Astrocyte of the spinal cord (primary cell): ENCODE results near the gene ADCY5.
A peak's percentile ranks its signal among the peaks of the same experiment; 100 is the strongest.

Experiments
- DNase-seq: peaks from one replicate; pipeline ENCODE4 v3.0.0; 2011; ENCODE audit warnings: low read depth, low spot score
- H3K4me3 ChIP-seq: 2 replicates; pipeline ENCODE4 v1.5.1; 2011; ENCODE audit warnings: low read depth, mild to moderate bottlenecking, low read length, moderate library complexity
- in situ Hi-C: cut with HindIII; loops from 2 replicates; pipeline ENCODE4 v1.10.0; 2017; ENCODE audit warnings: low sequenced_read_pairs
- TF ChIP-seq, protein P1 (sequence below): IDR thresholded peaks from 2 replicates; pipeline ENCODE4 v1.5.1; 2012; ENCODE audit warnings: low read depth, mild to moderate bottlenecking, low read length, inconsistent platforms

ADCY5 gene

DNA sequence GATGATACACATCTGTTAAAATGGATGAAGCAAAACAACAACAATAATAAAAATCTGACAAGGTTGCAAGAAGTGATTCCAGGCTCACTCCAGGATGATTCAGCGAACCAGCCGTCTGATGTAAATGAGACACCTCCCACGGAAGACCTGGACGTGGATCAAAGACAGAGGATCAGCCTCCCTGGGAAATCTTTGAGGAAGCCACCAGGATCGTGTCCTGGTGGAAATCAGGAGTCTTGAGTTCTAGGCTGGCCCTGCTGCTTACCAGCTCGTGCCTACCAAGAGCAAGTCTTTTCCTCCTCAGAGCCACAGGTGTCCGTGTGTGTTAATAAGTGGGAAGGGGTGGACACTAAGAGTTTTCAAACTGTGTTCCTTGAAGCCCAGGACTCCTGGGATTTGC is 15.3 kb upstream of the ADCY5 start:
- no peak for DNase-seq
- TF ChIP-seq, protein P1, sequence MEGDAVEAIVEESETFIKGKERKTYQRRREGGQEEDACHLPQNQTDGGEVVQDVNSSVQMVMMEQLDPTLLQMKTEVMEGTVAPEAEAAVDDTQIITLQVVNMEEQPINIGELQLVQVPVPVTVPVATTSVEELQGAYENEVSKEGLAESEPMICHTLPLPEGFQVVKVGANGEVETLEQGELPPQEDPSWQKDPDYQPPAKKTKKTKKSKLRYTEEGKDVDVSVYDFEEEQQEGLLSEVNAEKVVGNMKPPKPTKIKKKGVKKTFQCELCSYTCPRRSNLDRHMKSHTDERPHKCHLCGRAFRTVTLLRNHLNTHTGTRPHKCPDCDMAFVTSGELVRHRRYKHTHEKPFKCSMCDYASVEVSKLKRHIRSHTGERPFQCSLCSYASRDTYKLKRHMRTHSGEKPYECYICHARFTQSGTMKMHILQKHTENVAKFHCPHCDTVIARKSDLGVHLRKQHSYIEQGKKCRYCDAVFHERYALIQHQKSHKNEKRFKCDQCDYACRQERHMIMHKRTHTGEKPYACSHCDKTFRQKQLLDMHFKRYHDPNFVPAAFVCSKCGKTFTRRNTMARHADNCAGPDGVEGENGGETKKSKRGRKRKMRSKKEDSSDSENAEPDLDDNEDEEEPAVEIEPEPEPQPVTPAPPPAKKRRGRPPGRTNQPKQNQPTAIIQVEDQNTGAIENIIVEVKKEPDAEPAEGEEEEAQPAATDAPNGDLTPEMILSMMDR: no peak
- no peak overlapping the region for H3K4me3 ChIP-seq
- in situ Hi-C loops: no loop called here

DNA sequence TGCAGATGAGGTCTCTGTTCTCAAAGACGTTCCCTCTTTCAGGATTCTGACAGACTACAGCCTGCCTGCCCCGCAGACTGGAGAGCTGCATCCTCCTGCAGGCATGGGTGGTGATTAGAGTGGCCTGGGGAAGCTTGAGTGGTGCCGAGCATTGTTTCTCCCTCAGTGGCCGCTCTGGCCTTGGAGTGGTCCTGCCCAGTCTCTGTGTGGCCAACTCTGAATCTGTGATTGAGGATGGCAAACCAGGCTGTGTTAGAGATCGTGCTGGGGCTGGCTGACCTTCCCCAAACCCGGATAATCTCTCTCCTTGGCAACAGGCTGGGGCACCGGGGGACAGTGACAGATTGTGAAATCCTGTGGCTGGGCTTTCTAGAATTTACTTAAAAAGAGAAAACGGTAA is 11.0 kb upstream of the ADCY5 start:
- TF ChIP-seq, protein P1: no peak
- no peak for DNase-seq
- H3K4me3 ChIP-seq: no peak overlapping the region
- in situ Hi-C loops: no loop called here

DNA sequence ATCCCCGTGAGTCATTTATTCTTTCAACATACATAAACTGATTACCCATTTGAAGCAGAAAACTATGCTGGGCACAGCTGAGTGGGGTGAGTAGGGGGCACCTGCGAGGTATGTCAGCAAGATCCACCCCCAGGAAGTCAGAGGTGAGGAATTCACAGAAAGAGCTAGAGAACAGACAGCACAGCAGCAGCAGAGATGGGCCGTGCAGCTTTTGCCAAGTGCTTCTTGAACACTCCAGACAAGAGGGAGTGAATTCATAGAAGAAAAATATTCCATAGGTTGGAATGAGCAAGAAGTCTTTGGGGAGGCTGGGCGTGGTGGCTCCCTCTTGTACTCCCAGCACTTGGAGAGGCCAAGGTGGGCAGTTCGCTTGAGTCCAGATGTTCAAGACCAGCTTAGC is 9.4 kb upstream of the ADCY5 start:
- DNase-seq: no peak
- no peak overlapping the region for H3K4me3 ChIP-seq
- TF ChIP-seq, protein P1: no peak
- in situ Hi-C loops: no loop called here

DNA sequence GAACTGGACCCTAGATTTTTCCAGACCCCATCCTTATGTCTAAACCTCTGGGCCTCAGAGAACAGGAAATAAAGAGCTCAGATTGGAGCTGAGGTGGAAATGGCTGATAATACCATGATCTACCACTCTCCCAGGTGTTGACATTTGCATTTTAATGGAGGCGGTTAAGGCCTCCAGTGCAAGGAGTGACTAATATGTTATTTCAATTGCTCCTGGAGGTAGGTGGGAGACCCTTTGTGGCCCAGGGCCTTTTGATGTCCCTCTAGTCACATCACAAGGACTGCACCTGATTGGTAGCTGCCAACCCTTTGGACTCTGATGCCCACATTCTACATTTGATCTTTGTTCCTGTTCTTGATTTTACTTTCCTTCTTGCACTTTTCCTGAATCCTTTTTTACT is 9.0 kb upstream of the ADCY5 start:
- in situ Hi-C loops: no loop called here
- no peak for DNase-seq
- H3K4me3 ChIP-seq: no peak overlapping the region
- TF ChIP-seq, protein P1: no peak

DNA sequence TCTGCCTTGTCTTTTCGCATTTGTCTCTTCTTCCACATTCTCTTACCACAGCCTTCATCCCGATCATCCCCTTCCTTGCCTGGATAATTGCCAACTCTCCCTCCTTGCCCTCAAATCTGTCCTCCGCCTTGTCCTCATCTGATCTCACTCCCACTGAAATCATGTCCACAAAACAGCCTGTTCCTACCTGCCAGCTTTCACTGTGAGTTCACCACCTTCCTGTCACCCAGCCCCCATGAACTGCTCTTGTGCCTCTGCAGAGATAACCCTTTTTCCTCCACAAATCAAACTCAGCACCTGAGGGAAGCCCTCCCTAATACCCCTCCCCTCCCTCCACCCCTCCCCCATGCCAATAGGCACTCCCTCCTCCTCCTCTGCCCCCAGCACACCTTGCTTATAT is 4.8 kb upstream of the ADCY5 start:
- no peak for DNase-seq
- TF ChIP-seq, protein P1: no peak
- in situ Hi-C loops: no loop called here
- no peak overlapping the region for H3K4me3 ChIP-seq

DNA sequence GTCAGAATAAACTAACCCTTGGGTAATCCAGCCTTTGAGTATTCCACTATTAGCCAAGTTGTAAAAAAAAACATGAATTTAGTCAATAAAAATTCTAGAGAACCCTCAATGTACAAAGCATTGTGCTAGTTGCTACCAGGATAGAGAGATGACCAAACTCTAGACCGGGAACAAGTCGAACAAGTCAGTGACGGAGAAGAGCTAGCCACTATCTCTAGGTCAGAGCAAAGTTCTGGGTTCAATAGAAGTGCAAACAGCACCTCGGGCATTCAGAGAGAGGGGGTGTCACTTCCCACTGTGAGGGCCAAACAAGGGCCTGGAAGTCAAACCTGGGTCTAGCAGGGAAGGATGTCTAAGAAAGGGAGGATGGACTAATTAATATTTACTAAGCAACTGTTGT is 2.3 kb upstream of the ADCY5 start:
- no peak overlapping the region for H3K4me3 ChIP-seq
- no peak for DNase-seq
- in situ Hi-C loops: no loop called here
- TF ChIP-seq, protein P1: no peak

DNA sequence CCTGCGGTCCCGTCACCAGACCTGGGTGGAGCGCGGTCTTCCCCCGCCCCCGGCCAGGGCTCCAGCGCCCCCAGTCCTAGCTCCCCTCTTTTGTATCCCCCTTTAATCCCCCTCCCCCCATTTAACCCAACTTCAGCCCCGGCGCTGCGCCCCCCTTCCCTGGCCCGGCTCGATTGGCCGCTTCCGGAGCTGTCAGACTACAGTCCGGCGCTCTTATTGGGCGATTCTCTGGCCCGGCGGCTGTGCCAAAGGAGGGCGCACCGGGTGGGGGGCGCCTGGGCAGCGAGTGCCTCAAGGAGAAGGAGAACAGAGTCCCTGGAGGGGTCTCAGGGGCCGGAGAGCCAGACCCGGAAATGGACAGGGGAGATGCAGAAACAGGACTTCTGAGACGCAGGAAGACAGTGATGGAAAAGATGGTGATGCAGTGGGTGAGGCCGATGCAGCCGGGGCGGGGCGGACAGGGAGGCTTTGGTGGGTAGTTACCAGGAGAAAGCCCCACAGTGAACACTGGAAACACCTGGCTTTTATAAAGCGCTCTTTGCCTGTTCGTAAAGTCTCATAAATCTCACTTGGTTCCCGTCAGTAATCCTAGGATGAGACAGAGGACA is 1.2 kb upstream of the ADCY5 start:
- peak overlapping the region; percentile 35 for H3K4me3 ChIP-seq
- no peak for DNase-seq
- in situ Hi-C loops: no loop called here
- TF ChIP-seq, protein P1: no peak
